Urinary bladder (tissue), 4 donors: ENCODE results near the gene PTPRN2. TPM values are rescaled to one million over a fixed set of nuclear protein-coding genes. Genes with fewer than 3 reads are reported as not detected.
"Not testable (repeated sequence)": the region's sequence is repeated elsewhere in the genome, so short reads cannot be mapped to it uniquely, and the experiment has no call there.

Experiments used
- DNase-seq: peaks from one replicate; pipeline ENCODE4 v3.0.0-alpha.2; 2015; ENCODE audit errors: extremely low spot score
- H3K27ac ChIP-seq: one replicate; pipeline ENCODE4 v1.5.1; 2013; ENCODE audit warnings: low read depth, mild to moderate bottlenecking, moderate library complexity
- H3K36me3 ChIP-seq: one replicate; pipeline ENCODE4 v1.6.1; 2013; ENCODE audit warnings: mild to moderate bottlenecking, moderate library complexity; ENCODE audit not compliant: insufficient read depth
- H3K4me1 ChIP-seq: one replicate; pipeline ENCODE4 v1.6.1; 2013; ENCODE audit warnings: mild to moderate bottlenecking, moderate library complexity; ENCODE audit not compliant: insufficient read depth
- H3K4me3 ChIP-seq: one replicate; pipeline ENCODE4 v1.5.1; 2013; ENCODE audit warnings: low read depth, low read length
- WGBS: extraction: QIAGEN DNeasy Blood & Tissue Kit; methylation state at CpG from one replicate; pipeline ENCODE4 v1.1.7; 2013; 5-methylcytosine and 5-hydroxymethylcytosine counted together
- polyA plus RNA-seq: library from polyadenylated mRNA; stranded (reverse); fragments of 200-250 nt; gene quantifications from one replicate; pipeline ENCODE4 v1.2.3, GENCODE V29; 2013
- total RNA-seq: library from RNA; depleted of rRNA; stranded (reverse); fragments of >200 nt; gene quantifications from one replicate; pipeline ENCODE4 v1.2.3, GENCODE V29; 2014
- donor health status: healthy with polysubstance abuse.
- donor health status: healthy.

Gene PTPRN2
- total and polyA plus RNA-seq, 2 donors, result 2.8 to 4.4 TPM

- no peak overlapping the region for H3K27ac ChIP-seq
- no peak overlapping the region for H3K4me3 ChIP-seq
- no peak for DNase-seq
- WGBS, result 67% methylated on average over 4 of the region's 4 CpGs
- no peaks in the 10 kb centered on the region for H3K36me3 ChIP-seq
- no peaks in the 10 kb centered on the region for H3K4me1 ChIP-seq
Measured at GRCh38 chr7:158303121-158303520, 284.5 kb downstream of the PTPRN2 start.

GRCh38 chr7:158302274-158303070 lies 285.2 kb downstream of the PTPRN2 start:
- no peak overlapping the region for H3K4me3 ChIP-seq
- H3K36me3 ChIP-seq, result no peaks in the 10 kb centered on the region
- no peaks in the 10 kb centered on the region for H3K4me1 ChIP-seq
- DNase-seq, result no peak
- no peak overlapping the region for H3K27ac ChIP-seq
- 81% methylated on average over 14 of the region's 14 CpGs for WGBS

- WGBS, result 70% methylated on average over 10 of the region's 10 CpGs
- H3K4me1 ChIP-seq, result no peaks in the 10 kb centered on the region
- no peak for DNase-seq
Measured at GRCh38 chr7:158301207-158301606, 286.4 kb downstream of the PTPRN2 start.

GRCh38 chr7:158300427-158300826 lies 287.2 kb downstream of the PTPRN2 start:
- no peaks in the 10 kb centered on the region for H3K36me3 ChIP-seq
- DNase-seq, result no peak
- no peaks in the 10 kb centered on the region for H3K4me1 ChIP-seq
- H3K27ac ChIP-seq, result no peak overlapping the region
- no peak overlapping the region for H3K4me3 ChIP-seq
- 86% methylated on average over 16 of the region's 16 CpGs for WGBS

More at GRCh38 chr7:158301207-158301606, 286.4 kb downstream of the PTPRN2 start:
- Histone ChIP-seq H3K36me3 (no peaks in the 10 kb centered on the region), H3K4me3 (no peak overlapping the region), H3K27ac (no peak overlapping the region)

GRCh38 chr7:158299607-158300006 lies 288.0 kb downstream of the PTPRN2 start:
- 64% methylated on average over 4 of the region's 4 CpGs for WGBS

GRCh38 chr7:158296798-158297104 lies 290.9 kb downstream of the PTPRN2 start:
- Histone ChIP-seq H3K27ac (no peak overlapping the region), H3K4me1 (no peaks in the 10 kb centered on the region), H3K4me3 (no peak overlapping the region), H3K36me3 (no peaks in the 10 kb centered on the region)
- no peak for DNase-seq
- WGBS, result 92% methylated on average over 7 of the region's 7 CpGs

More at GRCh38 chr7:158299607-158300006, 288.0 kb downstream of the PTPRN2 start:
- Histone ChIP-seq H3K27ac (no peak overlapping the region), H3K36me3 (no peaks in the 10 kb centered on the region), H3K4me1 (no peaks in the 10 kb centered on the region), H3K4me3 (no peak overlapping the region)
- DNase-seq, result no peak

- no peak overlapping the region for H3K27ac ChIP-seq
- 91% methylated on average over 16 of the region's 16 CpGs for WGBS
- no peak overlapping the region for H3K4me3 ChIP-seq
- no peak for DNase-seq
- H3K4me1 ChIP-seq, result no peaks in the 10 kb centered on the region
- H3K36me3 ChIP-seq, result no peaks in the 10 kb centered on the region
Measured at GRCh38 chr7:158295966-158296797, 291.4 kb downstream of the PTPRN2 start.

- not testable (repeated sequence) for H3K4me3 ChIP-seq, H3K27ac ChIP-seq, H3K36me3 ChIP-seq, DNase-seq, H3K4me1 ChIP-seq
- 94% methylated on average over 29 of the region's 29 CpGs for WGBS
Measured at GRCh38 chr7:158294468-158295215, 293.0 kb downstream of the PTPRN2 start.

- H3K36me3 ChIP-seq, result no peaks in the 10 kb centered on the region
- no peak overlapping the region for H3K4me3 ChIP-seq
- H3K4me1 ChIP-seq, result no peaks in the 10 kb centered on the region
- no peak for DNase-seq
- 76% methylated on average over 5 of the region's 5 CpGs for WGBS
- no peak overlapping the region for H3K27ac ChIP-seq
Measured at GRCh38 chr7:158292948-158293347, 294.7 kb downstream of the PTPRN2 start.

- H3K4me1 ChIP-seq, result no peaks in the 10 kb centered on the region
- H3K4me3 ChIP-seq, result no peak overlapping the region
- no peak overlapping the region for H3K27ac ChIP-seq
- DNase-seq, result no peak
- H3K36me3 ChIP-seq, result no peaks in the 10 kb centered on the region
- 49% methylated on average over 4 of the region's 4 CpGs for WGBS
Measured at GRCh38 chr7:158291998-158292397, 295.6 kb downstream of the PTPRN2 start.

GRCh38 chr7:158289761-158290523 lies 297.7 kb downstream of the PTPRN2 start:
- no peak for DNase-seq
- H3K27ac ChIP-seq, result no peak overlapping the region
- H3K4me3 ChIP-seq, result no peak overlapping the region
- H3K4me1 ChIP-seq, result no peaks in the 10 kb centered on the region
- no peaks in the 10 kb centered on the region for H3K36me3 ChIP-seq
- 86% methylated on average over 5 of the region's 5 CpGs for WGBS

GRCh38 chr7:158289231-158289630 lies 298.4 kb downstream of the PTPRN2 start:
- H3K4me1 ChIP-seq, result no peaks in the 10 kb centered on the region
- no peak overlapping the region for H3K4me3 ChIP-seq
- DNase-seq, result no peak
- H3K36me3 ChIP-seq, result no peaks in the 10 kb centered on the region
- no peak overlapping the region for H3K27ac ChIP-seq
- WGBS, result 92% methylated on average over 2 of the region's 2 CpGs

GRCh38 chr7:158286210-158286609 lies 301.4 kb downstream of the PTPRN2 start:
- H3K4me3 ChIP-seq, result no peak overlapping the region
- 66% methylated on average over 2 of the region's 2 CpGs for WGBS
- no peaks in the 10 kb centered on the region for H3K4me1 ChIP-seq
- DNase-seq, result no peak
- H3K36me3 ChIP-seq, result no peaks in the 10 kb centered on the region
- no peak overlapping the region for H3K27ac ChIP-seq
